Heart right ventricle (tissue), 16 donors: ENCODE measurements around the gene TRAM2. TPM values are rescaled to one million over a fixed set of nuclear protein-coding genes. Genes with fewer than 3 reads are reported as not detected.

Experiments used
- ATAC-seq, 8 donors: fragments of 200-7000 bp; cut with Tn5 transposase; one replicate each; pipeline ENCODE4 v1.9.1; 2020; ENCODE audit warnings: mild to moderate bottlenecking in 8 of 8, moderate library complexity in 8 of 8, moderate number of reproducible peaks in 1 of 8
- DNase-seq, 2 donors: peaks; one replicate each; pipeline ENCODE4 v3.0.0-alpha.2; 2020
- H3K27ac ChIP-seq, 10 donors: fragments of 200-600 bp; sonication (generic) in 2 of 10; one replicate each; pipeline versions ENCODE4 v1.5.0 to v1.8.0; 2020 to 2022; ENCODE audit warnings: mild to moderate bottlenecking in 3 of 10
- H3K27me3 ChIP-seq, 7 donors: fragments of 200-600 bp; one replicate each; pipeline ENCODE4 v1.8.0; 2021 to 2022; ENCODE audit warnings: mild to moderate bottlenecking in 2 of 7
- H3K36me3 ChIP-seq, 9 donors: fragments of 200-600 bp; sonication (generic) in 1 of 9; one replicate each; pipeline versions ENCODE4 v1.5.0 to v1.8.0; 2020 to 2022; ENCODE audit warnings: mild to moderate bottlenecking in 2 of 9
- H3K4me1 ChIP-seq, 9 donors: fragments of 200-600 bp; sonication (generic) in 1 of 9; one replicate each; pipeline versions ENCODE4 v1.5.0 to v1.8.0; 2020 to 2022; ENCODE audit warnings: mild to moderate bottlenecking in 4 of 9
- H3K4me3 ChIP-seq, 10 donors: fragments of 200-600 bp; sonication (generic) in 2 of 10; one replicate each; pipeline versions ENCODE4 v1.5.0 to v1.8.0; 2020 to 2022; ENCODE audit warnings: mild to moderate bottlenecking in 7 of 10, moderate library complexity in 2 of 10
- H3K9me3 ChIP-seq, 11 donors: fragments of 200-600 bp in 10 of 11; sonication (generic) in 2 of 11; one replicate each; pipeline versions ENCODE4 v1.5.0 to v1.8.0; 2013 to 2022; ENCODE audit warnings: mild to moderate bottlenecking in 2 of 11, control low read depth in 1 of 11, moderate library complexity in 1 of 11
- WGBS, 2 donors: extraction: QIAGEN DNeasy Blood & Tissue Kit; methylation state at CpG; one replicate each; pipeline ENCODE4 v1.1.7; 2013; ENCODE audit warnings: inconsistent platforms in 1 of 2; 5-methylcytosine and 5-hydroxymethylcytosine counted together
- intact Hi-C, 10 donors: fragments of 100-400 bp; cut with DNase I; formaldehyde crosslinking; loops; one replicate each; pipeline versions ENCODE4 v1.11.1 to v1.14.2; 2022
- polyA plus RNA-seq, 2 donors: library from polyadenylated mRNA; stranded (reverse); fragments of 200-250 nt; gene quantifications; one replicate each; pipeline ENCODE4 v1.2.3, GENCODE V29; 2013
- total RNA-seq, 10 donors: library from RNA; stranded (reverse); fragmentation: NEBNext Ultra II Directional in 3 of 10; extraction: Animal tissue kit (Norgen Biotek cat#: 25700) in 3 of 10; gene quantifications; one replicate each; pipeline versions ENCODE4 v1.2.1 to v1.2.4, GENCODE V29; 2021 to 2023
- TF ChIP-seq, protein P1 (sequence below), 9 donors: fragments of 200-600 bp; sonication (generic) in 2 of 9; IDR thresholded peaks; one replicate each; pipeline versions ENCODE4 v1.5.0 to v1.8.0; 2021 to 2022; ENCODE audit warnings: antibody characterized with exemption in 9 of 9, mild to moderate bottlenecking in 5 of 9, moderate library complexity in 1 of 9
- donor health status: Arrhythmogenic right ventricular cardiomyopathy.
- donor health status: ischemic (EF 13 %, LVEDD 7.1; RV severe dilation, severe dysfunction).
- donor health status: healthy with polysubstance abuse.
- donor health status: DM: no; HTN: yes; CAD: no.
- donor health status: DM: no; HTN: no; CAD: no.
- donor health status: ischemic (EF 25% LVEDD 6.9; RV normal size, moderate dysfunction).
- donor health status: ischemic (EF 25% LVEDD 5.7; RV mildly dilated, moderate dysfunction).
- donor health status: healthy.
- donor health status: DM: yes; HTN: yes; CAD: no.
- donor health status: Ischemic cardiomyopathy.
- donor health status: ischemic (EF 35%, LVEDD 5.7; RV mildly dilated, moderate dysfunction).
- donor health status: nonischemic (EF 11% LVEDD 7.7; RV severe dilation, severe dysfunction).
- donor health status: DM: yes; HTN: yes; CAD: no.
- donor health status: PGD.
- donor health status: ischemic (EF 29% LVEDD 5.4; RV normal size, mild dysfunction).
- donor health status: nonischemic (EF 23%, LVEDD 6.1; RV moderate dilation, normal function).

Gene TRAM2
- total and polyA plus RNA-seq, 12 donors = 5.0 to 17.3 (median 10.6) TPM

DNA sequence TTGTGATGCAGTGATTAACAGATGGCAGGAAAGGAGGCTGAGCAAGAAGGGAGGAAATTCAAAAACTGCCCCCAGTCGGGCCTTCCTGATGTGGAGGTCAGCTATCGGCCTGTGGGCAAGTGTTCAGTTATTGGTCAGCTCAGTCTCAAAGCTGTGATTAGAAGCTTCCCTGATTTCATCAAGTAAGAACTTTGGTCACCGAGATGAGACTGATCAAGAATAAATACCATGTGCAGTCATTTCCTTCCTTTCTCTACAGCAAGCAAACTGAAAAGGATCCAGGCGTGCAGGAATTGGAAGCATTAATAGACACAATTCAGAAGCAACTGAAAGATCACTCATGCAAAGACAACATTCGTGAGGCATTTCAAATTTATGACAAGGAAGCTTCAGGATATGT lies 87.0 kb downstream of the TRAM2 start:
- WGBS, 2 donors = 56 to 72% methylated on average over 5 of the region's 5 CpGs
- DNase-seq (no peak), ATAC-seq (peak in 3 of 8 donors; percentile 24 to 59 (median 35))

DNA sequence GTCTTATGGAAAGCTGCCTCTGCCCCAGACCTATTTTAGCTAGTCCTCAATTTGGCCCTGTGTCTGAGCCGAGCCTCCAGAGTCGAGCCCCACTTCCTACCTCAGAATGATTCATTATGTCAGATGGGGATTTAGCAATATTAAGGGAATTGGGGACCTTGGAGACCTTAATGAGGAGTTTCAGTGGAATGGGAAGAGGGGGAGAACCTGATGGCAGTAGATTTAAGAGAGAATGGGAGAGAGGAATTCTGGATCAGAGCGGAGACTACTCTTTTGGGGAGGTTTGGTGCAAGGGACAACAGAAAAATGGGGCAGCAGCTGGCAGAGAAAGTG lies 93.2 kb downstream of the TRAM2 start:
- ATAC-seq (no peak), DNase-seq (no peak)
- intact Hi-C loops = no loop called here
- Histone ChIP-seq H3K27me3 (no peaks in the 10 kb centered on the region), H3K4me3 (no peak overlapping the region), H3K36me3 (peaks cover 0 to 12% (median 0%) of the 10 kb centered on the region in 9 donors), H3K27ac (no peak overlapping the region), H3K4me1 (peaks cover 0 to 3% (median 0%) of the 10 kb centered on the region in 9 donors), H3K9me3 (no peaks in the 10 kb centered on the region)
- WGBS, 2 donors = 84 to 86% methylated on average over 3 of the region's 3 CpGs
- TF ChIP-seq, protein P1, sequence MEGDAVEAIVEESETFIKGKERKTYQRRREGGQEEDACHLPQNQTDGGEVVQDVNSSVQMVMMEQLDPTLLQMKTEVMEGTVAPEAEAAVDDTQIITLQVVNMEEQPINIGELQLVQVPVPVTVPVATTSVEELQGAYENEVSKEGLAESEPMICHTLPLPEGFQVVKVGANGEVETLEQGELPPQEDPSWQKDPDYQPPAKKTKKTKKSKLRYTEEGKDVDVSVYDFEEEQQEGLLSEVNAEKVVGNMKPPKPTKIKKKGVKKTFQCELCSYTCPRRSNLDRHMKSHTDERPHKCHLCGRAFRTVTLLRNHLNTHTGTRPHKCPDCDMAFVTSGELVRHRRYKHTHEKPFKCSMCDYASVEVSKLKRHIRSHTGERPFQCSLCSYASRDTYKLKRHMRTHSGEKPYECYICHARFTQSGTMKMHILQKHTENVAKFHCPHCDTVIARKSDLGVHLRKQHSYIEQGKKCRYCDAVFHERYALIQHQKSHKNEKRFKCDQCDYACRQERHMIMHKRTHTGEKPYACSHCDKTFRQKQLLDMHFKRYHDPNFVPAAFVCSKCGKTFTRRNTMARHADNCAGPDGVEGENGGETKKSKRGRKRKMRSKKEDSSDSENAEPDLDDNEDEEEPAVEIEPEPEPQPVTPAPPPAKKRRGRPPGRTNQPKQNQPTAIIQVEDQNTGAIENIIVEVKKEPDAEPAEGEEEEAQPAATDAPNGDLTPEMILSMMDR (IDR thresholded peaks at IDR 0.05) = no peak

More for the DNA sequence above, 87.0 kb downstream of the TRAM2 start:
- TF ChIP-seq, protein P1 (IDR thresholded peaks at IDR 0.05) = no peak
- Histone ChIP-seq H3K4me1 (peaks cover 0 to 25% (median 6%) of the 10 kb centered on the region in 9 donors), H3K27me3 (no peaks in the 10 kb centered on the region), H3K4me3 (no peak overlapping the region), H3K36me3 (no peaks in the 10 kb centered on the region), H3K9me3 (peaks cover 0 to 5% (median 0%) of the 10 kb centered on the region in 11 donors), H3K27ac (peak overlapping the region in 3 of 10 donors; percentile 6 to 37 (median 27))
- intact Hi-C loops = loop anchor here in 3 of 10 donors (5.0 to 10.0 kb wide), 2 partner anchors 63 to 175 kb away; no protein-coding TSS in a partner anchor

- TF ChIP-seq, protein P1 (IDR thresholded peaks at IDR 0.05) = no peak
- intact Hi-C loops = no loop called here
- Histone ChIP-seq H3K4me1 (peaks cover 0 to 3% (median 0%) of the 10 kb centered on the region in 9 donors), H3K4me3 (no peak overlapping the region), H3K36me3 (peaks cover 0 to 12% (median 0%) of the 10 kb centered on the region in 9 donors), H3K27ac (no peak overlapping the region), H3K9me3 (no peaks in the 10 kb centered on the region), H3K27me3 (no peaks in the 10 kb centered on the region)
- no peak for DNase-seq
- ATAC-seq = peak in 4 of 8 donors; percentile 31 to 46 (median 40)
- WGBS, 2 donors = 78 to 83% methylated on average over 7 of the region's 7 CpGs
Measured at GRCh38 chr6:52482903-52483670, 93.8 kb downstream of the TRAM2 start.

DNA sequence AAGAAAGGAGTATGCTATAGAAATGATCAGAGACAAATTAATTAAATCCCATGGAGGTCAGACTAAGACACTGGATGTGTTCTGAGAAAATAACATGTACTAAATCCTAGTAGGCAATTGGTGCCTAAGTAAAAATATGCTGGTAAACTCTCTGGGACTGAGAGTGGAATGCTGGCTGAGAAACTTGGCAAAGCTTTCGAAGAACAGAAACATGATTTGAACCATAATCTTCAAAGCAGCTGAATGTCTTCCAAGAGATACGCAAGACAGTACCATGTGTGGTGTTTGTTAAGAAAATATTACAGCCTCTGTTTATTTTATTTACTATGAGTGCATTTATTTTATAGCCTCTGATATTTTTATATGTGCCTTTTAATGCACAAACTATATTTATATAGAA lies 101.6 kb downstream of the TRAM2 start:
- Histone ChIP-seq H3K36me3 (peaks cover 0 to 15% (median 0%) of the 10 kb centered on the region in 9 donors), H3K27me3 (no peaks in the 10 kb centered on the region), H3K9me3 (no peaks in the 10 kb centered on the region), H3K27ac (no peak overlapping the region), H3K4me1 (no peaks in the 10 kb centered on the region), H3K4me3 (no peak overlapping the region)
- intact Hi-C loops = no loop called here
- DNase-seq (no peak), ATAC-seq (no peak)
- TF ChIP-seq, protein P1 (IDR thresholded peaks at IDR 0.05) = no peak
- 29 to 42% methylated on average over 2 of the region's 2 CpGs for WGBS, 2 donors
